HG02870 (cell line): ENCODE measurements around the gene CD22.

Source experiments
- ATAC-seq: cut with Tn5 transposase; IDR thresholded peaks from one replicate; pipeline ENCODE4 v1.9.1; 2021; ENCODE audit warnings: mild to moderate bottlenecking, moderate library complexity; ENCODE audit not compliant: unreplicated experiment

The CD22 gene

DNA sequence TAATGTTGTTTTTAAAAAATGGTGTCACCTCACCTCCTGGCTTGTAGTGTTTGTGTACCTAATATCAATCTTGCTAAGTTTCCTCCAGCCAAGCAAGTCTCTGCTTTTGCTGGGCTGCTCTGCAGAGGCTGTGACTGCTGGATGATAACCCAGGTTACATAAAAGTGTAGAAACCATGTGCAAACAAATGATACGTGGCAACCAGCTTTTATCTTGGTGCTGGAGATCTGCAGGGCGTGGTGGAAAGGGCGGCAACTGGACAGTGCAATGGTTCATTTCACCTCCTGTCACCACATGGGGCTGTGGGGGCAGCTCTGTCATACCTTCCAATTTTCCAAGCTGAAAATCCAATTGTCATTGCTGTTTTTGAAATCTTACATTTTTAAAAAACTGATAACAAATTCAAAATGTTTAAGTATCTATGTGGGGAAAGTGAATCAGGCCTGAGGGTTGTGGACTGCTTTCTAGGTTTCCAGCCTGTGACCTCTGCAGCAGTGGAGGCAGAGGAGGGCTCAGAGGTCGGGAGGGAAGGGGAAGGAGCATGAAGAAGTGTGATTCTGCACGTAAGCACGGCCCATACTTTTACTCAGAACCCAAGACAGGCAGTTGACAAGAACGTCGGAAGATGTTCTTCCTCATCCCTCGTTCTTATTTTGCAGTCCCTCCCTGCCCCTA is 51.6 kb downstream of the CD22 start:
- no peak for ATAC-seq

DNA sequence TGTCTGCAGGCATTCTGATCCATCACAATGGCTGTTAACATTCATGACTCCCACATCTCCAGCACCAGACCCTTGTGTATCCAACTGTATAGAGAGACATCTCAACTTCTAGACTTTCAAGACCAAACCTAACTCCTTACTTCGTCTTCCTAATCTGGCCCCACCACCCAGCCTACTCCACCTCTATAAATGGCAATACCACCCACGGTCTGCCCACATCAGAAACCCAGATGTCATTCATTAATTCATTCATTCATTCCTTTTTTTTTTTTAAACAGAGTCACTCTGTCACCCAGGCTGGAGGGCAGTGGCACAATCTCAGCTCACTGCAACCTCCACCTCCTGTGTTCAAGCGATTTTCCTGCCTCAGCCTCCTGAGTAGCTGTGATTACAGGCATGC is 52.3 kb downstream of the CD22 start:
- no peak for ATAC-seq

DNA sequence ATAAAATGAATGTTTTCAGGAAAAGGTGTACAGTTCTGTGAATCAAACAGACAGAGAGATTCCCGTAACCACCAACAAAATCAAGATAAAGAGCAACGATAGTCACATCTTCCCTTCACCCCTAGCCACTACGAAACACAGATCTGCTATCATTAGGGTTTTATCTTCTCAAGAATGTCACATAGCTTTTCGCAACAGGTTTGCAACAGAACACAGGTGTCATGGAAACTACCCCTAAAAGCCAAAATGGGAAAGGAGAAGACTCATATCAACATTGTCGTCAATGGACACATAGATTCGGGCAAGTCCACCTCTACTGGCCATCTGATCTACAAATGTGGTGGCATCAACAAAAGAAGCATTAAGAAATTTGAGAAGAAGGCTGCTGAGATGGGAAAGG is 52.9 kb downstream of the CD22 start:
- ATAC-seq = no peak

DNA sequence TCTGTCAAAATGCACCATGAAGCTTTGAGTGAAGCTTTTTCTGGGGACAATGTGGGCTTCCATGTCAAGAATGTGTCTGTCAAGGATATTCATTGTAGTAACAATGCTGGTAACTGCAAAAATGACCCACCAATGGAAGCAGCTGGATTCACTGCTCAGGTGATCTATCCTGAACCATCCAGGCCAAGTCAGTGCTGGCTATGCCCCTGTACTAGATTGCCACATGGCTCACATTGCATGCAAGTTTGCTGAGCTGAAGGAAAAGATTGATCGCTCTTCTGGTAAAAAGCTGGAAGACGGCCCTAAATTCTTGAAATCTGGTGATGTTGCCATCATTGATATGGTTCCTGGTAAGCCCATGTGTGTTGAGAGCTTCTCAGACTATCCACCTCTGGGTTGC is 54.5 kb downstream of the CD22 start:
- ATAC-seq = no peak

DNA sequence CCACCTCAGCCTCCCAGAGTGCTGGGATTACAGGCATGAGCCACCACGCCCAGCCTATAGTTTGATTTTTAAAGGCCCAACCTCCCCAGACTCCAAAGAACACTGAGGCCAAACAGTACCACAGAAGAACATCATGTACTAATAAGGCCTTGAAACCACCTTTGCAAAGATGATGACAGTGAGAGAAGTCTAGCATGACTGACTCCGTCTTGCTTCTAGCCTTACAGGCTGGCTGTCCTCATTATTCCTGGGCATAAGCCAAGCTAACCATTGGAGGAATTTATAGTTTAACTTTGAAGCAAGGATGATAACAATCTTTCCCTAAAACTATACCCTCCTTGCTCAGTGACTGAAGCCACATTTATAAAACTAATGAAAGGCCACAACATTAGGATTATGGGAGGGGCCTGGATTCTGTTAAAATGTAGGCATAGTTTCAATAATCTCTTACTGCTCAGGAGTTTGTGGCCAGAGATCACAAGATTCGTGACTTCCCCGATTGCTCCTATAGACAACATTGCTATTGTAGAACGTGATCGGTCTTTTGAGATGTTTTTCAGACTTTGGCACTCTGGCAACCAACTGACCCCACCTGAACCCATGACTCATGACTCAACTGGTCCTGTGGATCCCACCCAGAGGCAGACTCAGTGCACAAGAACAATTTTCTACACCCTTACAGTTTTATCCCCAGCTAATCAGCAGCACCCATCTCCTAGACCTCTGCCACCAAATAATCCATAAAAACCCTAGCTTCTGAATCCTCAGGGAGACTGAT is 59.5 kb downstream of the CD22 start:
- ATAC-seq = no peak

DNA sequence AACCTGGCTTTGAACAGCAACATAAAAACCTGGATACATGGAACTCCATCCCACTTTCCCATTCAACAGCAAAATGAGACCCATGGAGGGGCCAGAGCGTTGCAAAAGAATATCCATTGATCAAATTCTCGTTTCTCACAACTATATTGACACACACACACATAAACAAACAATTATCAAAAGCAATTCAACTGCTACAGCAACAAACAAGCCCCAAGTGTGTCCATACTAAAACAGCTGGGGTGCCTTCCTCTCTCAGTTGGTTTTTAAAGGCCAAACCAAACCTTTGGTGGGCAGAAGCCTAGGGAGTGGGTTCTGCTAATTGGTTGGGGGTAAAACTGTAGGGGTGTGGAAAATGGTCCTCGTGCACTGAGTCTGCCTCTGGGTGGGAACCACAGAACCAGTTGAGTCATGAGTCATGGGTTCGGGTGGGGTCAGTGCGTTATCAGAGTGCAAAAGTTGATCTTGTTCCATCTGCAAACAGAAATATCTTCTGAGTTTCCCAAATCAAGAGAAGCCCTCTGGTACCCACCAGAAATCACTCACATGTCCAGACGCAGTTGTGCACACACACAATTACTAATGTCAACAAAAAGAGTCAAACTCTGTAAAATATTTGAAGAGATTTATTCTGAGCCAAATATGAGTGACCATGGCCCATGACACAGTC is 60.3 kb downstream of the CD22 start:
- ATAC-seq = no peak

DNA sequence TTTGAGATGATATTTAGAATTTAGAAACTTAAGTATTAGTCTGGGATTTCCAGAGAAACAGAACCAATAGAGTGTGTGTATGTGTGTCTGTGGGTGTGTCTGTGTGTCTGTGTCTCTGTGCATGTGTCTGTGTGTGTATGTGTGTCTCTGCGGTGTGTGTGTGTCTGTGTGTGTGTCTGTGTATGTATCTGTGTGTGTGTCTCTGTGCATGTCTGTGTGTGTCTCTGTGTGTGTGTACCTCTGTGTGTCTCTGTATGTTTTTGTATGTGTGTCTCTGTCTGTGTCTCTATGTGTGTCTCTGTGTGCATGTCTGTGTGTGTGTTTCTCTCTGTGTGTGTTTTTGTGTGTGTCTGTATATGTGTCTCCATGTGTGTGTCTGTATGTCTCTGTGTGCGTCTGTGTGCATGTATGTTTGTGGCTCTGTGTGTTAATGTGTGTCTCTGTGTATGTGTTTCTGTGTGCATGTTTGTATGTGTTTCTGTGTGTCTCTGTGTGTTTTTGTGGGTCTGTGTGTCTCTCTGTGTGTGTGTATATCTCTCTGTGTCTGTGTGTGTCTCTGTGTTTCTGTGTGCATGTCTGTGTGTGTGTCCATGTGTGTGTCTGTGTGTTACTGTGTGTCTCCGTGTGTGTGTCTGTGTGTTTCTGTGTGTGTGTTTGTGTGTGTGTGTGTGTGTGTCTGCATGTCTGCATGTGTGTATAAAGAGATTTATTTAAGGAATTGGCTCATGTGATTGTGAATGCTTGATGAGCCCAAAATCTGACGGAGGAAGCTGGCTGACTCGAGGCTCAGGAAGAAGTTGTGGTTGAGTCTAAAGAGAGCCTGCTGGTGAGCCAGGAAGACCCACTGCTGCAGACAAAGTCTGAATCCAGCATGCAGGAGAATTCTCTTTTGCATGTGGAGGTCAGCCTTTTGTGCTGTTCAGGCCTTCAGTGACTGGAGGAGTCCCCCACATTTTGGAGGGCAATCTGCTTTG is 64.0 kb downstream of the CD22 start:
- ATAC-seq = no peak

- no peak for ATAC-seq
Measured at GRCh38 chr19:35395382-35396199, 66.6 kb downstream of the CD22 start.

DNA sequence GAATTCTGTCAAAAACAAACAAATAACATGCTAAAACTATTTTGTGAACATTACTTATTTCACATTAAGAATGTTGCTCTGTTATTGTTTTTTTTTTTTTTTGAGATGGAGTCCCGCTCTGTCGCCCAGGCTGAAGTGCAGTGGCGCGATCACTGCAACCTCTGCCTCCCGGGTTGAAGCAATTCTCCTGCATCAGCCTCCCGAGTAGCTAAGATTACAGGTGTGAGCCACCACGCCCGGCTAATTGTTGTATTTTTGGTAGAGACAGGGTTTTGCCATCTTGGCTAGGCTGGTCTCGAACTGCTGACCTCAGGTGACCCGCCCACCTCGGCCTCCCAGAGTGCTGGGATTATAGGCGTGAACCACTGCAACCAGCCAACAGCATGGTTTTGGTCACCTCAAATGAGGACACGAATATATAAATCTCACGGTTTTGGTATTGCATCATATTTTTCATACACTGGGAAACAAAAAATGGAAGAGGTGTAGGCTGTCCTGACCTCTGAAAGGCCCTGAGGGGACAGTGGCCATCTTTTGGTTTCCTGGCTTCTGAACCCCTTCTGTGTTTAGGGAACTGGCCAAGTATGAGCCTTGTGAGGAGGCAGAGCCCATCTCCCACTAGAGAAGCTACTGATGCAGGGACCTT is 67.4 kb downstream of the CD22 start:
- no peak for ATAC-seq
